Stimulated activated CD8-positive, alpha-beta memory T cell treated with anti-CD3 and anti-CD28 coated beads, Interleukin-7, amount 100 ng/mL, for 48 hours (primary cell): ENCODE data around the gene RESP18.

Experiments used
- DNase-seq, 2 donors: peaks; one replicate each; pipeline ENCODE4 v3.0.0-alpha.2; 2020; ENCODE audit warnings: low read depth in 1 of 2; ENCODE audit errors: extremely low read depth in 1 of 2

The RESP18 gene

DNA sequence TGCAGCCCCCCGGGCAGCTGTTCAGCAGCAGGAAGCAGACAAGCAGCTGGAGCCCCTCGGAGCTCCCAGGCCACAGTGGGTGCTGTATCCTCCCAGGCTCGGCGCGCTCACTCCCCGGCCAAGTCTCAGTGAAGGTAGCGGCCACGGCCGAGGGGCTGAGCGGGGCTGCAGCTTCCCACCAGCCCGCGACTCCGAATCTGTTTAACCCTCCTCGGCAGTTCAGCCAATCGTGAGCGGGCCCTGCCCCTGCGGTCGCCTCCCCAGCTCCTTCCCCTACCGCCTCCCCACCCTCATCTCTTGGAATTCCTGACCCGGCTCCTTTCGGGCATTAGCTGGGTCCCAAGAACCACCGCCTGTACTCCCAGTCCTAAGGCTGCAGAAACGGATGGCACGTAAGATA, at the start of gene RESP18:
RESP18 (minus strand) TSS at position 203 of the 400 bp plus-strand sequence.
- DNase-seq = no peak

DNA sequence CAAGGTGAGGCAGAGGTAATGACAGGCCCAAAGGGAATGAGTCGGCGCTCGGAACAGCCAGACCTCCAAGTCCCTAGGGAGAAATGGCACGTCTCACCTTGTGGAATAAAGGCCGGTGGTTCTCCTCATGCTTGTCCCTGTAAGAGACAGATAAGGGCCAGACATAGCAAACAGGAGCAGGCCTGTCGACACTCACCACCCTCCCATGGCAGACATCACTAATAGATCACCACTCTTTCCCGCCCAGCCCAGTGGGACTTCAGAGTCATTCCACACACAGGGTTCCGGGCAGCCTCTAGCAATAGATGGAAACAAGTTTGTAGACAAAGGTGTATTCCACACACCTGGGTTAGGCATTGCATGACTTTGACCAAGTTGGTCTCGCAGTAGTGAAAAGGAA, 48.9 kb upstream of the RESP18 start:
- DNase-seq = no peak

DNA sequence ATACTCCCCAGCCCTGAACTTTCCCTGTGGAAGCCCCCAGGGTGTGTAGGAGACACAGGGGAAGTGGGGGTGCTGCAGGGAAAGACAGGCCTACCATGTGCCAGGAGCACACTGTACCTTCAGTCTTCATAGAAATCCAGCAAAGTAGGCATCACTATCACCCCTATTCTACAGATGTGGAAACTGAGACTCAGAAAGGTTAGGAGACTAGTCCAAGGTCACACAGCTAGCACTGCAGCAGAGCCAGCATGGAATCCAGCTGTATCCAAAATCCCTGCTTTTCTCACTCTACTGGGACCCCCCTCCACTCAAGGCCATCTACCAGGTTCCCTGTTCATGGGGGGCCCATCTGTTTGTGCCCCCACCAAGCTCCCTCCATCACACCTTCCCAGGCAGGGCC, 48.4 kb upstream of the RESP18 start:
- DNase-seq = no peak

DNA sequence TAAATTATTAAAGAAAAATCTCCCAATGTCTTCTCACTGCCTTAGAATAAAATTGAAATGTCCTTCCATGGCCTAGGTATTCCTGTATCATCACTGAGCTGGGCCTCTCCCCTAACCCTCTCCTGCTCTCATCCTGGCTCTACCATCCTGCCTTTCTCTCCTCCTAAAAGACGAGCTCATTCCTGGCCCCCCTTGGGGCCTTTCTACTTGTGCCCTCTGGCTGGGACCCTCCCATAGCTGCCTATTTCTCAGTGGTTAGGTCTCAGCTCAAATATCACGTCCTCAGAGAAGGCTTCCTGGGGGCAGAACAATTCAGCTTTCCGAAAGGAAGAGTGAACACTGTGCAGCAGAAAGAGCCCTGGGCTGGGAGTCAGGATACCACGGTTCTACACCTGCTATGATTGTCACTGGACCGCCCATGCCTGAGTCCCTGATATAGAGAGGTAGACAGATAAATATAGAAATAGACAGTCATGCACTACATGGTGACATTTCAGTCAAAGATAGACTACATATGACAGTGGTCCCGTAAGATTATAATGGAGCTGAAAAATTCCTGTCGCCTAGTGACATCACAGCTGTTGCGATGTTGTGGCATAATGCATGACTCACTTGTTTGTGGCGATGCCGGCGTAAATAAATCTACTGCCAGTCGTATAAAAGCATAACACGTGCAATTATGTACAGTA, 45.8 kb upstream of the RESP18 start:
- DNase-seq = no peak

DNA sequence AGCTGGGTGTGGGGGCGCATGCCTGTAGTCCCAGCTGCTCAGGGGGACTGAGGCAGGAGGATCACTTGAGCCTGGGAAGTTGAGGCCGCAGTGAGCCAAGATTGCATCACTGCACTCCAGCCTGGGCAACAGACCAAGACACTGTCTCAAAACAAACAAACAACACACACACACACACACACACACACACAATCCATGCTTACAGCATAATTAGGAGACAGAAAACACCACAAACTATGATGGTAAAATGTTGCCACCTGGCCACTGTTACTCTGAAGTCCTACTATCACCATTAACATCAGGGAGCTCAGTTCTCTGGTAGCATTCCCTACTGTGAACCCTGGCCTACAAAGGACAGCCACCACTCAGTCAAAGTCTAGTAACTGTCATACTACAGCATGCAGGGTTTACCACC, 36.9 kb upstream of the RESP18 start:
- DNase-seq = no peak

DNA sequence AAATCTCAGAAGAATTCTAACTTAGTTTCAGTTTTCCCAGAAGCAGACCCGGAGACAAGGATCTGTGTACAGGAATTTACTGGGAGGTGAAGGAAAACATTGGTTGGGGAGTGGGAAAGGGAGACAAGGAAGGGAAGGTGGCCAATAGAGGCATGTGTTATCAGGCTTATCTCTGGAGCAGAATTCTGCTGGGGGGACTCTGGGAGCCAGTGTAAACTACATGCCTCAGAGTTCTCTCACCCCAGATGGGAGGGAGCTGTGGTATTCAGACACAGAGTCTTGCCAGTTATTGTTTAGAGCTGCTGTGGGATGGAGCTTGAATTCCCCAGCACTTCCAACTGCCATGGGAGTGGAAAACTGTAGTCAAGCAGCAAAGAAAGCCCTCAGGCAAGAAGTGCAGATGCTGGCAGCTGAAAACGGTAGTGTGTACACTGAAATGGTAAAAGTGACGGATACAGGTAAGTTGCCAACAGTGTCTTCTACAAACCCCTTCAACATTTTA, 36.2 kb upstream of the RESP18 start:
- no peak for DNase-seq

DNA sequence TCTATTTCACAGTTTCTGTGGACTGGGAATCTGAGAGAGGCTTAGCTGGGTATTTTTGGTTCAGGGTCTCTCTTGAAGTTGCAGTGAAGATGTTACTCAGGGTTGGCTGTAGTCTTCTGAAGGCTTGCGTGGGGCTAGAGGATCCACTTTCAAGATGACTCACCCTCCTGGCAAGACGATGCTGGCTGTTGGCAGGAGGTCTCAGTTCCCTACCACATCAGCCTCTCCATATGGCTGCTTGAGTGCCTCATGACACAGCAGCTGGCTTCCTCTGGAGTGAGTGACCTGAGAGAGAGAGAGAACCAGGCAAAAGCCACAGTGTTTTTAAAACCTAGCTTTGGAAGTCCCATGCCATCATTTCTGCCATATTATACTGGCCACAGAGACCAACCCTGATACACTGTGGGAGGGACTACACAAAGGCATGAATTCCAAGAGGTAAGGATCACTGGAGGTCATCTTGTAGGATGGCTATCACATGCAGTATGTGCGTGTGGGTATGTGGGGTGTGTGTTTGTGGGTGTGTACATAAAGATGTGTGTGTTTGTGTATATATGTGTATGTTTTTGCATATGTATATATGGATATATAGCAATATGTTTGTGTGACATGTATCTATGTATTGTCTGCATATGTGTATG, 30.1 kb upstream of the RESP18 start:
- DNase-seq = no peak

DNA sequence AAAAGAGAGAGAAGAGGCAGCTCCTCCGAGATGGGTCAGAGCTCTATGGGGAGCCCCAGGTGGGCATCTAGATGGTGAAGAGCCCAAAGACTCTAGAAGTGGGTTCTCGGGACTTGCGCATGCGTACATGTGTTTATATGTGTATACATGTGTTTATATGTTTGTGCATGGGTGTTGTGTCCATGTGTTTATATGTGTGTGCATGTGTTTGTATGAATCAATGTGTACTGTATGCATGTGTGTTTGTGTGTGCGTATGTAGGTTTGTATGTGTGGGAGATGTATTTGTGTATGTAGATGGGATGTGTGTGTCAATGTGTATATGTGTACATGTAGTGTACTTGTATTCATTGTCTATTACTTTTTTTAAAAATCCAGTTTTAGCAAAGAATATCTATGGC, 29.5 kb upstream of the RESP18 start:
- no peak for DNase-seq

DNA sequence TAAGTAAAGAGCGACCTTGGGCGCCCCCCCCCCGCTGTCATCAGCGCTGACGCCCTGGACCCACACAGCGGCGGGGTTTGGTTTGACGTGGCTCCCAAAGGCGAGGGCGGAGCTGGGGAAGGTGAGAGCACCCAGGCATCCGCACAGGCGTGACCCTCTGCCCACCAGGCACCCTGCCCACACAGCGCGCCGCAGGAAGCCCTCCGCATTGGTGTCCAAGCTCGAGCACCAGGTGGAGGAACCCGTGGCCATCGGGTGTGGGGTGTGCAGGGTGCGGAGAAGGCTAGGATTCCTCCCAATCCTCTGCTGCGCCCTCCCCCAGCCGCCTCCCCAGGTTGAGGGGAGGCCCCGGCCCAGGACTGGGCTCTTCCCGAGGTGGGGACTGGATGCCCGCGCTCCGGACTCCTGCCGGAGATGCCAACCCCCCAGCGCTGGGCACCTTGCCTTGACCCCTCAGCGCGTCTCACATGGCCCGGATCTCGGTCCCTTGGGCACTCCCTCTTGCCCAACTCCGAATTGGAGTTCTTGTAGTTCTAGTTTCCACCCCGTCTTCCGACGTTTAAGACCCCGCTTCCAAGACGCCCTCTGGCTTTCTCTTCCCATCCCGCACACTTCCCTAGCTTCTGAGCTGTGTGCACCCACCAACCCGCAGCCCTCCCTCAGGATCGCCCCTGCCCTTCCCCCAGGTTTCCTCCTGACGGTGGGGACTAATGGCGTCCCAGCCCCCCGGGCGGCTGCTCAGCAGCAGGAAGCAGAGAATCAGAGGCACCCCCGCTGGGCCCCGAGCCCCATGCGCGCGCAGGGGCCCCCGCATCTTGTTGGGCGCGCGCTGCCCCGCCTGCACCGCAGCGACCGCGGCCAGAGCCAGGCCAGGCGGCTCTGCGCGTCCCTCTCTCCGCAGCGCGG, 25.9 kb upstream of the RESP18 start:
- peak; percentile 5 to 37 for DNase-seq

DNA sequence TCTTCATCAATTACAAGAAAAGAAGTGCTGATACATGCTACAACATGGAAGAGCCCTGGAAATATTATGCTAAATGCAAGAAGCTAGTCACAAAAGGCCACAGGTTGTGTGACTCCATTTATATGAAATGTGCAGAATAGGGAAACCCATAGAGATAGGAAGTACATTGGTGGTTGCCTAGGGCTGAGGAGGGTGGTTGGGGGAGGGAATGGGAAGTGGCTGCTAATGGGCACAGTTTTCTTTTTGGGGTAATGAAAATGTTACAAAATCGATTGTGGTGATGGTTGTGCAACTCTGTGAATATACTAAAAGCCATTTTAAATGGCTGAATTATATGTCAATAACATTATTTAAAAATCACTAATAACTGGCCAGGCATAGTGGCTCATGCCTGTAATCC, 24.3 kb upstream of the RESP18 start:
- DNase-seq = no peak

DNA sequence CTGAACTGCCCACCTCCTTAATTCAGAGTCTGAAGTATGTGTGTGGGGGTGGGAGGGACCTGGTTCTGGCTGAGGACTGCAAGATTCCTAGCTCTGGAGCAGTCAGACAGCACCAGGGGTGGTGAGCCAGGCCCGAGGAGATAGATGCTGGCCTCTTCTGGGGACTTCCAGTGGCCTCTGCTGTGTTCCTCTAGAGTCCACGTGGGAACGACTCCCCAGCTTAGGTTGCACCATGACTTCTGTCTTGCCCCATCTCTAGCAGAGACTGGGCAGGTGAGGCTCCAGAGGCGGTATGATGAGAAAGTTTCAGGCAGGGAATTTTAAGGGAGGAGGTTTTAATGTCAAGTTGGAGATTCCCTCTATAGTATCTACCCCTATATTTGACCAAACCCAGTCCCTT, 22.0 kb upstream of the RESP18 start:
- DNase-seq = no peak

DNA sequence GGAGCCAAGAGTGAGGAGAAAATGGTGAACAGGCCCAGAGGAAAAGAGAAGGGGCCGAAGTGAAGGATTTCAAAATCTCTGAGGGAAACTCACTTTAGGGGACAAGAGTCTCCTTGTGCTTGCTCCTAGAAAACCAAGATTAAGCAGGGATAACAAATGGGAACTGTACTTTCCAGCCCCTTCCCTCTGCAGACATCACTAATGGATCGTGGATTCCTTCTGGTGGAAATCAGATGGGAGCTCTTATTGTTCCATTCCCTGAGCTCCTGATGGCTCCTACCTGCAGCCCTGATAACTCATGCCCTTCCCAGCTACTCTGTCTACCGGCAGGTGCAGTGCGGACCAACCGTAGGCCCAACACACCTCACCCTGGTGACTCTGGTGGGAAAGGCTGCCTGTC, 20.6 kb upstream of the RESP18 start:
- no peak for DNase-seq

DNA sequence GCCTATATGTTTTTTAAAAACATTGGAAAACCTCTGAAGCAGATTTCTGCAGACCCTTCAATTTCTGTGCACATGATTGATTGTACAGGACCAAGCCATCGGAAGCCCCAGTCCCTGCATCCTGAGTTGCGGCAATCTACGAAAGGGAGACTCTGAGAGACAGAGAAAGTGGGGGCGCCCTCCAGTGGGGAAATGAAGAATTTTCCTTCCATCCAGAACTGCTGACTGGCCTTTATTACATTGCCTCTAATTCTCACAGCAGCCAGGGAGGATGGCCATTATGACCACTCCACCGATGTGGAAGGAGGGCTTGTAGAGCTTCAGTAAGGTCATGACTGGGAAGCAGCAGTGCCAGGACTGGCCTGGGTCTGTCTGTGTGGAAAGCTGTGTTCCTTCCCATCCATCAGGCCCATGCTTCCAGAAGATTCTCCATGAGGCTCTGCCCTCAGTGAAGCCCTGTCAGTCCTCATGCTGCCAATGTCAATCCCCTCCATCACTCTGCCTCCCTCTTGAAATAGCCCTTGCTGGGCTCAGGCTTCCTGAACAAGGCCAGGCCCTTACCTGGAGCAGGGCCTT, 20.0 kb upstream of the RESP18 start:
- peak in 1 of 2 donors; percentile 45 for DNase-seq

DNA sequence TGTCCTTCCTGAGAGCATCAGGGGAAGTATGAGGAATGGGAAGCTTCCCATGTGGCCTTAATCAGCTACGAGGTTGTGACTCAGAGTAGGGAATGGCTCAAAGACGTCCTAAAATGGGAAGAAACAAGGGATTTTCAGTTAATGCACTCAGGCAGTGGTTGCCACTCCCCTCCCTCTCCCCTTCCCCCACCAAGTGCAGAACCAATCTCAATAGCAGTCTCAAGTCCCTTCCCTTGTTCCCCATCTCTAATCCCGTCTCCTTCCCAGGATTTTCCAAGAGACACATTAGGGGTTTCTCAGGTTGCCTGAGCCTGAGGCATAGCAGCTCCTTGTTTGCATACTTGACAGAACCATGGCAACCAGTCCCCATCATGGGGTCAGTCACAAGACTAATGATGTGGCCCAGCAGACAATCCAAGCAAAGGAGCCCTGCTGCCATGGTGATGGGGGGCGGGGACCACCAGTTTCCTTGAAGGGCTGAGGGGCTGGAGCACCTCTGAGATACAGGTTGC, 18.2 kb upstream of the RESP18 start:
- DNase-seq = no peak

DNA sequence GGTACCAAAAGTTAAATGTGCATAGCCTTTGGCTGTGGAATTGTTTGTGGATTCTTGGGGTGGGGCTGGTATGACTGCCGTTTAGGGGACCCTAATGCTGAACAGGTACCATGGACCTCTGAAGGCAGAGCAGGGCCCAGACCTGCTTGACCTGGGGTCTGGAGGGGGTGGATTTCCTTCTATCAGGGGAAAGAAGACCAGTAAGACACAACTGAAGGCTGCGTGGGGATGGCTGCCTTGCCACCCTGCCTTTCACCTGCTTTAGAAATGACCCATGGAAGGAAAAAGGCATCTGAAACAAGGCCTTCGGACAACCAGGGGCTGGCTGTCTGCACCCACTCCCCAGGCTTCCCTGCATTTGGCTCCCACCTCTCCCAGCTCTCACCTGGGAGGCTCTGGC, 17.7 kb upstream of the RESP18 start:
- no peak for DNase-seq

DNA sequence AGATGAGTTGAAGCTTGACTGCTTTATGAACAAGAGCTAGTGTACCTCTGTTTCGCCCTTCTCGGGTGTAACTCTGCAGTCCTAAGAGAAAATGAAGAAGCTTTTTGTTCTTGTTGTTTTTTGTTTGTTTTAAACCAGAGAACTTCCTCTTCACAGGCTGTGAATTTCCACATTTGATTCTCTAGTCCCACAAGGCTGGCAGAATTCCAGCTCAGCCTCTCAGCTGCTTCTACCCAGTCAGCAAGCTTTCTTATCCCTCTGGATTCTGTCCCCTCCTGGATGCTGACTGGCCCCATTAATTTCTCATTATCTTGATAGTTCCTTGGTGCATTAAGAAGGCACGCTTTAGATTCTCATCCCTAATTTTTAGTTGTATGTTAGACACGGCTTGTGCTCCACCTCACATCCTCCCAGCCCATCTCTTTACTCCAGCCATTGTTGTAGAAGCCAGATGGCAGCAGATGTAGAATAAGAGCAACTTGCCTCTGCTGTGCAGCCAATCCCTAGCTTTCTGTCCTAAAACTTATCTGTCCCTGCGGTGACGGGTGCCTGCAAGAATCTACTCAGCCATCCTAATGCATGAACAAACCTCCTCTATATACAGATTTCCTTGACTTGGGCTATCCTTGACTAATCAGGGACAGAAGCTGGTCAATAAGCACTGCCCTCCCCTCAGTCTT, 12.3 kb upstream of the RESP18 start:
- no peak for DNase-seq

DNA sequence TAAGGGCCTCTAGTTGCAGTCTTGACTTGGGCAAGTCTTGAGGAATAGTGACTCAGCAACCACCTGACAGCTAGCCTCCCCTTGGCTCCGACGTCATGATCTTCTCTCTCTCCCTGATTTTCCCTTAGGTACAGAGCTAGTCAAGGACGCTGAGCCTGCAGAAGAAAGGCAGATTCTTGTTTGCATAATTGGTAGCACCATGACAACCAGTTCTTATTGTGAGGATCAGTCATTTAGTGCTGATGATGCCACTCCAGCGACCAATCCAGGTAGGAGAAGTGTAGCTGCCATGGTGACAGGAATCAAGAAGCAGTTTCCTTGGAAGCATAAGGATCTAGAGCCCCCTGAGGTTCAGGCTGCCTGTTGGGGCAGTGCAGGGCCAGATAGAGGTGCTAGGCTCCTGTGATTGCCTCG, 2.8 kb upstream of the RESP18 start:
- DNase-seq = no peak

DNA sequence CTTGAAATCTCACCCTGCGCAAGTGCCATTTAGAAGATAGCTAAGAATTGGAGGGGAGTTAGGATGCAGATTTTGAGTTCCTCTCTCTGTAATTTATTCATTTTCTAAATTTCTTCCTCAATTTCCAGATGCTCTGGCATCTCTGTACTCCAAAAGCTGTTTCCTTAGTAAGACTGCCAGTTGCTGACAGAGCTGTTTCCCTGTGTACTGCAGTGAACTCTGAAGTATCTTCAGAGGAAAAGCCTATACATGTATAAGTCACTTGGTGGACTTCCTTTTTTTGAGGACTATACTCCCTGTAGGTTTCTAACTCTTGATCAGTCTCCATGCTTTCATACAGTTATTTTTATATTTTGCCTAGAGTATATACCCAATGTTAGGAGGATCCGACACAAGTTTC, 1.5 kb upstream of the RESP18 start:
- DNase-seq = no peak

DNA sequence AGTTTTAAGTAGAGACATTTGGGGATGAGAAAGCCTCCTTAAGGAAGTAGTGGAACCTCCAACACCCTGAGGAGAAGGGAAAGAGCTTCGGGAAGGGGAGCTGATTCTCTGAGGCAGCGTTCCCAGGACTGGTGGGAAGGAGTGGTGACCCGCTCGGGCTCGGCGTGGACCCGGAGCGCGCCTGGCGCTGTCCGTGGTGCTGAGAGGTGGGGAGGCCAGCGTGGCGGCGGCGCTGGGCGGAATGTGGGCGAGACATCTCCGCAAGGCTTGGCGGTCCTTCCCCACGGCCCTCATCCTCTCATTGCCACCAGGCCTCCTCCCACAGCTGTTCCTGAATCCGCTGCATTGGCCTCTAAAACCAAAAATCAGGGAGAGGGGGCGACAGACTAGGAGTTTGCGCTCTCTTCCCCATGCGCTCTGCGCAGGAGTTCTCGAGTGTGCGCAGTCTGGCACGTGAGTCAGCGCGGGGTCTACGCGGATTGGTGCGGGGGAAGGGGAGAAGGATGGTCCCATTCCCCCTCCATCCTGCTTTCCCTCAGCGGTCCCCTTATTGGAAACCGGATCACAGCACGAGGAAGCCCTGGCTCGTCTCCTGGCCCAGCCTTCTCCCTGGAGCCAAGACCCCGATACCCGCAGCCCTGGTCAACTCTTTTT, 857 bp downstream of the RESP18 start:
- DNase-seq = no peak

DNA sequence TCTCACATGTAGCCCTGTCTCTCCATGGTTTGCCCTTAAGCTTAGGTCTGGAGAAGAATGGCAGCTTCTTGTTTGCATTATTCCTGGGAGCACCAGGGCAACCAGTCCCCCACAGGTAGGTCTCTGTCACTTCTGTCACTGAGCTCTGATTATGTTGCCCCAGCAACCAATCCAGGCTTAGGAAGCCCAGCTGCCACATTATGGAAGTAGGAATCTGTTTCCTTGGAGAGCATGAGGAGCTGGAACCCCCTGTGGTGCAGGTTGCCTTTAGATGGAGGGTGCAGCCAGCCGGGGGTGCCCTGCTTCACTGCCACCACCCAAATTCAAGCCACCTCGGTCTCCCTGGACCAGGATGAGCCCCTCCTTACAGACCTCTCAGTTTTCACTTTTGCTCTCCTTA, 4.8 kb downstream of the RESP18 start:
- no peak for DNase-seq
